NCI-H1092 treated with DMSO at 0.1 percent for 48 hours (cell line): ENCODE measurements around the gene NT5C1A.

ENCODE experiments used
- DNase-seq: peaks from one replicate; lab custom pipeline; 2025; lab: John Stamatoyannopoulos, UW

The NT5C1A gene

DNA sequence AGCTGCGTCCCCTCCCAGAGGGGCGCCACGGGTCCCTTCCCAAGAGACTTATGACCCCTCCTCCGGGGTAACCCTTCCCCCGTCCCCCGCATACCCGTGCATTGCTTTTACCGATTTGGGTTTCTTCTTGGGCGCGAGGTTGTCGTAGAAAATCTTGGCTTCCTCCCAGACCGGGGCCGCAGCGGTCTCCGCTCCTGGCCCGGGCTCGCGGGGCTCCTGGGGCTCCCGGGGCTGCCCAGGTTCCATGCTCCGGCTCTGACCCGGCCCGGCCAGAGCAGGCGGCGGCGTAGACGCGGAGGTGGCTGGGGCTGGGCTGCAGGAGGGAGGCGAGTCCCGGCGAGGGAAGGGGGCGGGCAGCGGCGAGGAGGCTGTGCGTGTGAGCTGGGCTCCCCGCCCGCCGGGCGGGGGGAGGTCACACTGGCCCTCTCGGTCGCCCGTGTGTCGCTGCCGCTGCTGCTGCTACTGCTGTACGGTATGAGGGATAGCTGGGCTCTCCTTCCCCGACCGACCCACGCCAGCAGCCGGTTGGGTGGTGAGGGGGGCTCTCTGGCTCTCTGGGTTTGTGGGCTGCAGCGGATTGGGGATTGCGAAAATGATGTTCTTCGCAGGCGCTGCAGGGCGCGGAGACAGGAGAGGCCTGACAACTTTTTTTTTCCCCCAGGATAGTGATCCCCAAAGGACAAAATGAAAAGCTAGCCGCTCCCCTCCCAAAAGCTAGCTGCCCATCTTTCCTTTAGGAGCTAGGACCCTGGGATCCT is at the start of gene NT5C1A:
Gene NT5C1A, minus strand, starts transcription at position 315 of the 758 bp plus-strand sequence. Its CDS starts 69 bp downstream, at position 246.
- DNase-seq, result no peak

DNA sequence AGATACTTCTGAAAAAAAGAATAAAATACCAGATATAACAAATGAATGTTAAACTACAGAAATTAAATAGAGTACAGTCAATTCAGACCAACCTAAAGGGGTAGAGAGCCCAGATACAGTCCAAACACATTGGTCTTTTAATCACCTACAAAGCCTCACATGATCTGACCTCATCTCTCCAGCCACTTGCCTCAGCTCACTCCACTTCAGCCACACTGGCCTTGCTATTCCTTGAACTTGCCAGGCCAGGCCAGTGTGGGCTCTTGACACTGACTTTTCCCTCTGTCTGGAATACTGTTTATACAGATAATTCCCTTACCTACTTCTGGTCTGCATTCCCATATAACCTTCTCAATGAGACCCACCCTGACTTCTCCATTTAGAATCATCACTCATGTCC is 49.8 kb upstream of the NT5C1A start:
- no peak for DNase-seq

DNA sequence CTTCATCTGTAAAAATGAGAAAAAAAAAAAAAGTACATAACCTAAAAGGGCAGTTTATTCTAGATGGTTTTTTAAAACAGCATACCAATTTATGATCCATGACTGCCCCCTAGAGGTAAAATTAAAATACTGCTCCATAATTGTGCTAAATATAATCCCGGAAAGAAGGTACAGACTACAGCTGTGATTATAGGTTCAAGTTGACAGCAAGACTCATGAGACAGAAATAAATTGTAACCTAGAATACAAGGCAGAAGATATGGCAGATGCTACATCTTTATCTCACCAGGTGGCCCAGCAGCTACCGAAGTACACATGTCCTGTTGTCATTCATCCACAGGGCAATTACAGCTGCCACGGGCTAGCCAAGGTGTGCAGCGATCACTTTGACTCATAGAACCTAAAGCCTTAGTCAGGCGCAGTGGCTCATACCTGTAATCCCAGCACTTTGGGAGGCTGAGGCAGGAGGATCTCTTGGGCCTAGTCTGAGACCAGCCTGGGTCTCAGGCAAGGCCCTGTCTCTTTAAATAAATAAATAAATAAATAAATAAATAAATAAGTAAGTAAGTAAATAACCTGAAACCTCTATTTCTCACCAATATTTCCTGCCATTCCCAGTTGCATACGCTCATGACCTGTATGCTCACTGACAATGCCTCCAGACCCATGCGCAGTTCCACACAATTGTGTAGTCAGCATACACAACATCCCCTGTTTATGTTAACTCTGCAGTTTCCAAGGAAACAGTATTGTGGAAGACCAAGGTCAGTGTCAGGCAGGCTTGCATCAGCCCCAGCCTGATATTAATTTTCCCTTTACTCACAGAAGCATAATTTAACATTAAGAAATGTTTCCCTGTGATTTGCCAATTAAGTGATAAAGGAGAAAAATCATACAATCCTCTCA is 48.4 kb upstream of the NT5C1A start:
- DNase-seq, result peak; percentile 100

DNA sequence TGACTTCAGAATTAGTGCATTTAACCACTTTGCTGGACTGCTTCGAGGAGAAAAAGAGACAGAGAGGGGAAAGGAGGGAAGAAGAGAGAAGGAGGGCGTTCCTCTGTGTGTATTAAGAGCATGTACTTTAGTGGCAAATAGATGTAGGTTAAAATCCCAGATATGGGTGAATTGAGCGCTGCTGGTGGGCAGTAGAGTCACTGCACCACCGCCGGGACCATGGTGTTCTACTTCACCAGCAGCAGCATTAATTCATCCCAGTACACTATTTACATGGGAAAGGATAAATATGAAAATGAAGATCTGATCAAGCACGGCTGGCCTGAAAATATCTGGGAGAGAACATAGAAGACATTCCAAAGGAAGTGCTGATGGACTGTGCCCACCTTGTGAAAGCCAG is 45.9 kb upstream of the NT5C1A start:
- DNase-seq, result no peak

DNA sequence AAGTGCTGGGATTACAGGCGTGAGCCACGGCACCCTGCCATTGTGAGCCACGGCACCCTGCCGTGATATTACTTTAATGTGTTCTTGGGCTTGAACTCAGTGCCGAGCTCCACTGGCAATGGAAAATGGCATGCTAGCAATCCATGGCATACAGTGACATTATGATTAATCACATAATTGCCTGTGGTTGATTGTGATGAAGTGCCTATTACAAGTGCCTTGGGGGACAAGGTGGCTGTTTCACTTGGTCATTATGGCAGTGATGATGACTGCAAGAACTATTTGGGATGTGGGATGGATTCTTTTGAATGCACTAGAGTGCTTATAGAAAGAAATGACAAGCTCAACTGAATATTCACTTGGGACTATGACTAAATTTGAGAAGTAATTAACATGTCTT is 41.6 kb upstream of the NT5C1A start:
- no peak for DNase-seq

DNA sequence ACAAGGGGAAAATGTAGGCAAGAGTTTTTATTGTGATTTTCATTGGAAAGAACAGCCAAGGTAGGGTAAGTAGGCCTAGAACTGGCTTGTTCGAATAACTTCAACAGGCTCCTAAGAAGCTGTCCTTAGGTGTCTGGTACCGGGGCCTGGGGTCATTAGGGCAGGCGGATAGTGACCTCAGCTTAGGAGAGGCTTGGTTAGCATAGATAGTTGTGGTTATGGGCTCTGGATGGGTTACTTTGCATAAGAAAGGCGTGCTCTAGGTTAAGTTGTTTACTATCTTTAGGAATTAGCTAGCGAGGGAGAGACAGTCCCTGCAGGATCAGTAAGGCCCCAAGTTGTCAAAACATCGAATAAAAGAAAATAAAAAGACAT is 40.0 kb upstream of the NT5C1A start:
- no peak for DNase-seq

DNA sequence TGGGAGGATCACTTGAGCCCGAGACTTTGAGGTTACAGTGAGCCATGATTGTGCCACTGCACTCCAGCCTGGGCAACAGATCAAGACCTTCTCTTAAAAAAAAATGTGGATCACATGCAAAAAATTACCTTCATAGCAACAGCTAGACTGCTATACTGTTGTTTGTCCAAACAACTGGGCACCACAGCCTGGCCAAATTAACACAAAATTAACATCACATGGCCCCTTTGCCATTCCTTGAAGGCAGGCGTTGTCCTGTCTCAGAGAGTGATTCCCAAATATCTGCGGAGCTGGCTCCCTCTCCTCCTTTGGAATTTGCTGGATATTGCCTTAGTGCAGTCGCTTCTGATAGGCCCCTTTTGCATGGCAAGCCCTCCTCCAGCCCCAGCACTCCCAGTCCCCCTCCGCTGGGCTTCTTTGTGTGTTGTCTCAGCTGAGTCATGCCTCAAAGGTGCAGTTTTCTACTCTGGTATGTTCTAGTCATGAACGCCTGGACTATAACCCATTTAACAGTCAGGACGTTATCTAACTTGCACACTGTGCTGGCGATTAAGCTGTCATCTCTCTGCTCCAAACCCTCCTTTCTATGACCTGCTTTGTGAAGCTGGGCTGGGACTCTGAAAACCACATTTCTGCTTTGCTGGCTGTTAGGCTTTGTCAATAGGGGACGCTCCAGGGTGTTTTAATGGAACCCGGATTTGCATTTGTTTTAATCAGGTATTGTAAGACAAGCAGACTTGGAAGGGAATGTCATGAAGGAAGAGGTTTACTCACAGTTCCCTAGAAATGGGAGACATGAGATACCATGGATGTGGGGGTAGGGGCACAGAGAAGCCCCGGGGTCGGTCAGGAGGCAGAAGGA is 39.4 kb upstream of the NT5C1A start:
- no peak for DNase-seq

DNA sequence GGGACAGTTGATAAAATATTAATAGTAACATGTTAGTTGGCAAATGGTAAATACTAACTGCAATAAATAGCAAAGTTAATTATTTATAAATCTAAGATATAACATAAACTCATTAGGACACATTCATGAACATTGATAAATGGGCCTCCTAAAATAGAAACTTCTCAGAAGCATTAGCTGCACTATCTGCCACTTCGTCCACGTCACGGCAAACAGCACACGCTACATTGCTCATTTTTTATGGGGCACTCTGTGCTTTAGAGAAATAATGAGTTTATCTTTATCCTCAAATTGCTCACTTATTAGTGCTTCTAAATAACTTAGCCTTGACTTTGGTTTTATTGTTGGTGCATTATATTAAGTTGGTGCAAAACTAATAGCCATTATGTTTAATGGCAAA is 35.6 kb upstream of the NT5C1A start:
- no peak for DNase-seq

DNA sequence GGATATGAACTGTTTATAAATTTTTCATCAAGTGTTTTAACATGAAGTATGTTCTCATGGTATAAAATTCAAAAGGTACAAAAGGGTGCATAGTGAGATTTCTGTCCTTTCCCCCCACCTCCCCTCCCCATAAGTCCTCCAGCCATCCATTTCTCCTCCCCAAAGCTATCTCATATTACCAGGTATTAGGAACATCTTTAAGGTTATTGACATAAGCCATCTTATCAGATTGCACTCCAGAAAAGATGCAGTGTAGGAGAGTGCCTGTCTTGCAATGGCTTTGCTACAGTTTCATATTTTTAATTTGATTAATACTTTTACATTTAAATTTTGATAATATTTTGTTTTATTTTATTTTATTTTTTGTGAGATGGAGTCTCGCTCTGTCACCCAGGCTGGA is 32.9 kb upstream of the NT5C1A start:
- no peak for DNase-seq

DNA sequence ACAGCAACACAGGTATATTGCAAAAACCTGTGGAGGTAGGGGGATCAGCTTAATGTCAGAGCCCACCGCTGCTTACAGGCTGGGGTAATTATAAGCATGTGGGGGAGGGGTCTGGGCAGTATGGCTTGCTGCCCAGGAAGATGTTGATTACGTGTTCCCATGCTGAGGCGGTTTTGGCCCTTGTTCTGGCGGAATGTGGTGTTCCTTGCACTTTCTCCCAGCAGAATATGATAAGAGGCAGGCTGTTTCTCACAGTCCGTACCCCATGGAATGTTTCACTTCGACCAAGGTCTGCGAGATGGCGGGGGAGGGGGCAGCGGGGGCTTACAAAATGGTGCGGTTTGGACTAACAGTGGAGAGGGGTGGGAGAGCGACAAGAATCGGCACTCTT is 29.1 kb upstream of the NT5C1A start:
- DNase-seq, result peak; percentile 100

DNA sequence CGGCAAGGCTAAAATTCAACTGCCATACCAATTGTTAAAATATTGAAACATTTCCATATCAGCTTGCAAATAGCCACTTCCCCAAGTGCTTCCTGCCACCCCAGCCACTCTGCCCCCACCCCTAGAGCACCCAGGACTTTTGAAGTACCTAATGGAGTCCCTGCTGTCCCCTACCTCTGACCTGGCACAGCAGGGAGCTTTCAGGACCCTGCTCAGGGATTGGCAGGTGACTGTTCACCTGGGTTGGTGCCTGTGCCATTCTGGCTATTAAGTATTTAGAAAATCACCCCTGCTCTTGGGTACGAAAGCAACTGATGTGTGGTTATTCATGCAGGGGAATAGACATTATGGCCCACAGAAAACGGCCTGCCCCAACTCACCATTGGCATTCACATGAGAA is 28.4 kb upstream of the NT5C1A start:
- no peak for DNase-seq

DNA sequence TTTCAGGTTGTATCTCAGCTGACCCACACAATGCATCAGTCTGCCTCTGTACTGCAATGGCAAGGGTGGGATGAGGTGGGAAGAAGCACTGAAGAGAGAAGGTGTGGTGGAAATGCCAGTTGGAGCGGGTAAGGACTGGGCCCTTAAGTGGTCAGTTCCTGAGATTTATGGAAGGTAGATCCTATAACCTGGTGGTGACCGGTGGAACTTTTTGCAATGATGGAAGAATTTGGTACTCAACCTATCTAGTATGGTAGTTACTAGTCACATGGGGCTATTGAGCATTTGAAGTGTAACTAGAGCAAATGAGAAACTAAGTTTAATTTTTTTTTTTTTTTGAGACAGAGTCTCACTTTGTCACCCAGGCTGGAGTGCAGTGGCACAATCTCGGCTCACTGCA is 27.5 kb upstream of the NT5C1A start:
- DNase-seq, result no peak

DNA sequence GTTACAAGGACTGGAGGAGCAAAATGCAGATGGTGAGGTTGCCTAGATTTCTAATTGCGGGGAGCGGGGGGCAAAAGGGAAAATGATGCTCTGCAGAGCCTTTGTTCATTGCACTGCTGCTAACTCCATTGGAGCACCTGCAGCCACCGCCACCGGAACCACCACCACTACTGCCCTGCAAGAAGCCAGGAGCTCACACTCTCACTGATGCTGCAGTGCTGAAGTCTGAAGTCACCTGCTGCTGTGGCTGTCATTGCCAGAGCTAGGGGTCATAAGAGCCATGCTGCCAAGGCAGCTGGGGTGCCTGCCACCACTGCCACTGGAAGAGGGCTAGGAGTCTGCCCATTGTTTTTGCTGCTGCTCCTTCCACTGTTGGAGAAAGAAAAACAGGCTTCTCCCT is 26.7 kb upstream of the NT5C1A start:
- no peak for DNase-seq

DNA sequence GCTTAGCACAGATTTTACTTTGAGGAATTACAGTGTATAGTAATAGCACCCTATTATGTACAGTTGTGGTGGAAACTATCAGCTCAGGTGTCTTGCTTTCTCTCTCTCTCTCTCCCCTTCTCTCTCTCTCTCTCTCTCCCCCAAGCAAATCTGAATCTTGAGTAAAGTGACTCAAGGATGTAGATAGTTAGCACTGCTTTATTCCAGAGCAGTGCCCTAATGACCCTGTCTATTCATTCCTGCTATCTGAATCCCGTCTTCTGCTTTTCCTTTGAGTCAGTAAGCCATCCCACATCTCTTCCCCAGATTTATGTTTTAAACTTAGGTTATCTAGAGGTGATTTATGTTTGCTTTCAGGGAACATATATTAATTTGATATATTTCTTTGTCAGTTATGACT is 24.5 kb upstream of the NT5C1A start:
- no peak for DNase-seq

DNA sequence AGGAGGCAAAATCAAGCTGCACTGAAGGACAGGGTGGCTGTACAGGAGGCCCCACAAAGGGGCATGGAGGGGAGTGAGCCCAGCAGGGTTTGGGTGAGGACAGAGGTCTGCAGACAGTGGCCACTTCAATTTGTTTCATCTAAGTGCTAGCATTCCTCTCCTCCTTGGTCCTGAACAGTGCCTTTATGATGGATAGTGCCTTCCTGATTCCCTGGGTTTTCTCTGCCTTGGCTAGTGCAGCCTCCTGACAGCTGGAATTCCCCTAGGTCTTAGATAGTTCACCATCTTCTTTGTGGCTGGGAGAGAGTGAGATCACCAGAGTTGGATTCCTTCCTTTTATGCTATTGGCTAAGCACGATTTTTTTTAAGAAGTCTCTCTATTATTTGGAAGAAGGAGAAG is 23.1 kb upstream of the NT5C1A start:
- DNase-seq, result no peak

DNA sequence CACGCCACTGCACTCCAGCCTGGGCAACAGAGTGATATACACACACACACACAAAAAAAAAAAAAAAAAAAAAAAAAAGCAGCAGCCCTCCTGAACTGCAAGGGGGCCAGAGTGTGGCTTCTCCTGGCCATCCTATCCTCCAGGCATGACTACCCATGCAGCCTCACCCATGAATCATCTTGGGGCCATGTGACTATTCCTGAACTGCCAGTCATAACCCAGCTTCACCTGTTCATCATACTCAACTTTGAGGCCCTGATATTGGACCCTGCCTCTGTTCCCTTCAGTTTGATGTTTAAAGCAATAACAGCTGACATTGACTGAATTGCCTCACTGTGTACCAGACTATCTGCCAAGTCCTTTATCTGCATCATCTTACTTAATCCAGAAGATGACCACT is 22.1 kb upstream of the NT5C1A start:
- no peak for DNase-seq

DNA sequence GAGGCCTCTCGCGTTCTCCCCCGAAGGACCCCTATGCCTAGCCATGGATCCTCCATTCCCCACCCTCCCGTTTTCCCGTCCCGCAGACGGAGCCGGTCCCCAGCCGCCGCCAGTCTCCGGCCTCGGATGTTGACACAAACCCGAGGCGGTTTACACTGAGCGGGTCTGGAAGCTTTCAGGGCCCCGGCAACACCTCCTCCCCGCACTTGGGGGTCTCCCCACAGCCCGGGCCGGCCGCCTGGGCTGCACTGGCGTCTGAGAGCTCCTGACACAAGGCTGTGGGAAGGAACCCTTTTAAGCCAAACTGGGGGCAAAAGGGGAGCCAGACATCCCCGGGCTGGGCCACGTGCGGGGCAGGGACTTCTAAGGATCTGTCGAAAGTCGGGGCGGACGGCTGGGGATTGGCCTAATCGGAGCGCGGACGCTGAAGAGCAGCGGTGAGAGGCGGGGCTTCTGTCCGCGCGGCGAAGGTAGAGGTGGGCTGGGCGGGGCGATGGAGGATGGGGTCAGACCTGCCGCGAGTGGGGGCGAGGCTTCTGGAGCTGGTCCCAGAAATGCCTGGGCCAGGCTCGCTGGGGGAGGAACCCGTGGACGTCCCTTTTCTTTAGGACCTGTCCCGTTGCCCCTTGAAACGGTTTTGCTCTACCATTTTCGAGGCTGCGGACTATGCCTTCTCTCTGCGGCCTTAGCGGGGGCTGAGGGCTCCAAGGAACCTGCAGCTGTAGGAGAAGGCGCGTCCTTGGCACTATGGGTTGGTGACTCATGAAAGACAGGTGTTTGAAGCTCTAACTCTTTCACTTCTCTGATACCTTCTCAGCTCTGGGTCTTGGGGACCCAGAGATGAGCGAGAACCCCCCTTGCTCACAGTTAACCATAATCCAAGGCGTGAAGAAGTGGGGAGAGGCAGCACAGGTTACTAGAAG is 20.5 kb upstream of the NT5C1A start:
- DNase-seq, result no peak

DNA sequence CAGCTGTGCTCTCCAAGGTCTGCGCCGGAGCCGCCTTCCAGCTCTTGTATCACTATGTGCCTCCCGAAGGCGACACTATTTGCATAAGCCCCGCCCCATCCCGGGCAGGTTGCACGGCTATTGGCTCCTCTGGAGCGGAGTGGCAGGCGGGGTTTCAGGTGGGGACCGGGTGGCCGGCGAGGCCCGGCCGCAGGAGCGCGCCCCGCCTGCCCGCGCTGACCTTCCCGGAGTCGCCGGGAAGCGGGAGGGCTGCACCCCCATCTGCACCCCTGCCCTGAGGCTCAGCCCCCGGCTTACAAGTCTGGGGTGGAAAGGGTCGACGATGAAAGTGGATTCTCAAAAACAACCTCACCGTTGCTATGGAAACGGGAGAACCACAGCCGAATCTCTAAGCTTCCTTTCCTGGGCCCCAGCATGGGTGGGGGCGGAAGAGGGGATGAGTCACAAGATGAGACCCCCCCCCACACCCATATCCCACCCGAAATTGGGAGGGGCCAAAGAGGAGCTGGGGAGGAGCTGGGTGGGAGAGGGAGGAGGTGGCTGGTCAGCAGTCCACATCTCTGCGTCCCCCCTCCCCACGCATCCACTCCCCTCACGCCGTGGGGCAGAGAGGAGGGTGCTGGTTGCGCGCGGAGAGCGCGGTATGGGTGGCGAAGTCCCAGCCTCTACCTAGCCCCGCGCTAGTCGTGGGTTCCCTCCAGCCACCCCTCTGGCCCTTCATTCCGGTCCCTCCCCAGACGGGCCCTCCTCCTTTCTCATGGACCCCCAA is 19.7 kb upstream of the NT5C1A start, which contains the start of gene HPCAL4:
Gene HPCAL4, minus strand, starts transcription at position 51 of the 769 bp plus-strand sequence. CDS start 6,830 bp downstream, outside the sequence.
- DNase-seq, result peak; percentile 100

DNA sequence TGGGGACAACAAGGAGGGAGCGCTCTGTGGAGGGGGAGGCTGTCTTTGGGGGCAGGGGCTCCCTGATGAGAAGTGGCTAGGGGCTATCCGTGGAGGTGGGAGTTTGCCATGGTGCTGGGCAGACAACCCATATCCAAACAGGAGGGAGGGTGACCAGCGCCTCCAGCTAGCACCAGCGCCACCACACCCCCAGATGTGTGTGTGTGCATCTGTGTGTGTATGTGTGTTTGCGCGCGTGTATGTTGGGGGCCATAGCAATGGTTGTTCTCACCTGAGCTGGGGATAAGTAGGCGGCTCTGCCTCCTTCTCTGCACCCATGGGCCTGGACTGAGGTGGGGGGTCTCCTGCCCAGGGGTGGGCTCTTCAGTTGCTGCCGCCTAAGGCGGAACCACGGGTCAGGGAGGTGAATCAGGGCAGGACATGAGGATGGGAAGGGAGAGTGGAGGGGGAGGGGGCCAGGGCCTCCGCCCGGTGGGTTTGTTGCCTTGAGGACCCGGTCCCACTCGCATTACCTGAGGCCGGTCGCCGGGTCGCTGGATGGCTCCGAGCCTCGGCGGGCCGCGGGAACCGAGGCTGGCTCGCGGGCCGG is 19.0 kb upstream of the NT5C1A start:
- no peak for DNase-seq

DNA sequence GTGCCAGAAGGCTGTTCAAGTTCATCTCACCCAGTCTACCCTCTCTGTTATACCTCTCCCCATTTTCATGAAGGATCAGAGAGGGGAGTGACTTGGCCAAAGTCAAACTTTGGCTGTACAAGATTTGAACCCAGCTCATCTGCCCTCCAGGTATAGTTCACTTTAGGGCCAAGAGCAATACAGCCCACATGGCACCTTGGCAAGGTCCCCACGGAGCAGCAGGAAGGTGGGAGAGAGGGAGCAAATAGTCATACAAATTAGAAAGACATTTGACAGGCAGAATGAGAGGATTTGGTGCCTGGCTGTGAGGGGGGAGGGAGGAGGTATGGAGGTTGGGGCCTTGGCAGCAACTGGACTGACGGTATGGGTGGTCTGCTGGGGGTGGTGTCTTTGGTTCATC is 18.3 kb upstream of the NT5C1A start:
- no peak for DNase-seq
